SK-N-MC (cell line): ENCODE measurements around the gene EPN2.

ENCODE experiments used
- DNase-seq: peaks from one replicate; pipeline ENCODE4 v3.0.0-alpha.2; 2011; ENCODE audit warnings: low read depth, low spot score
- H3K27ac ChIP-seq: fragments of 200-600 bp; sonication (generic); 2 replicates; pipeline ENCODE4 v1.5.1; 2016; ENCODE audit warnings: mixed run types
- H3K36me3 ChIP-seq: fragments of 200-600 bp; sonication (generic); 2 replicates; pipeline ENCODE4 v1.6.1; 2017; ENCODE audit warnings: antibody characterized with exemption, low read length, mixed read lengths; ENCODE audit not compliant: insufficient read depth
- H3K4me3 ChIP-seq: fragments of 200-600 bp; sonication (generic); 2 replicates; pipeline ENCODE4 v1.5.1; 2016
- H3K9ac ChIP-seq: fragments of 200-600 bp; sonication (generic); 2 replicates; pipeline ENCODE4 v1.8.0; 2017; ENCODE audit warnings: mixed run types, mixed read lengths; ENCODE audit not compliant: insufficient read length
- H3K9me3 ChIP-seq: fragments of 200-600 bp; sonication (generic); 2 replicates; pipeline ENCODE4 v1.6.1; 2017; ENCODE audit warnings: low read depth, mild to moderate bottlenecking, antibody characterized with exemption, low read length, moderate library complexity, mixed read lengths
- EZH2 ChIP-seq: fragments of 200-600 bp; sonication (generic); IDR thresholded peaks from one replicate; pipeline ENCODE4 v1.6.1; 2017; ENCODE audit warnings: antibody characterized with exemption
- FOXP2 ChIP-seq: optimal IDR thresholded peaks from 2 replicates; pipeline ENCODE3; 2011; ENCODE audit warnings: mild to moderate bottlenecking, moderate library complexity; ENCODE audit not compliant: insufficient read depth; ENCODE audit errors: extremely low read length, control extremely low read depth
- POLR2AphosphoS5 ChIP-seq: IDR thresholded peaks from 2 replicates; pipeline ENCODE4 v1.6.1; 2012; ENCODE audit warnings: mild to moderate bottlenecking, low read depth, low read length, borderline replicate concordance

The EPN2 gene

DNA sequence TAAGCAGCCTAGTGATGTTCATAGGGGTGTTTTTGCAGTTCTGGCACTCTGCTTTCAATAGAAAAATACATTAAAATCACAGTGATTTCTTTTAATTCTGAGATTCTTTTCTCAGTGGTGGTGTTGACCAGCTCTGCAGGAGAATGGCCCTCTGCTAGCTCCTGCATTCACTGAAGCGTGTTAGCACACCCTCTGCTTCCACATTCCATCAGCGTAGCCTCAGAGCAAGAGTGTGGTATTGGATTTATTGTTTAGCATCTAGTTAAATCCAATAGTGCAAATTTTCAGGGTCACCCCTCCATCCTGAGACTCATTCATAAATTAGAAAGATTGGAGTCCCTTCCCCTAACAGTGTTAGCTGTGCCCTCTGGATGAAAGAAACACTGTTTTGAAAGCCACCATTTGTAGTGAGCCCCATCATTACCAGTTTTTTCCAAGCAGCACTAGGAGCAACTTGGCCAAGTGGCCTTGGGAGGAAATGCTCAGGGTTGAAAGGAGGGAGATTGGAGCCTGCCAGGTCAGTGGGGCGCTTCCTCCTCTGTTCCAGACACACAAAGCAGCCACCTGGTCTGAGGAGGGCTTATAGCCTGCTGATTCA, 79.7 kb downstream of the EPN2 start:
- H3K36me3 ChIP-seq = peaks cover 6% of the 10 kb centered on the region; the same call in 1 of the 2 replicates
- no peaks in the 10 kb centered on the region for H3K9me3 ChIP-seq
- no peak overlapping the region for H3K9ac ChIP-seq
- no peak overlapping the region for H3K27ac ChIP-seq
- no peak overlapping the region for H3K4me3 ChIP-seq
- no peak for TF ChIP-seq POLR2AphosphoS5
- TF ChIP-seq FOXP2 = no peak
- TF ChIP-seq EZH2 = no peak
- no peak for DNase-seq

DNA sequence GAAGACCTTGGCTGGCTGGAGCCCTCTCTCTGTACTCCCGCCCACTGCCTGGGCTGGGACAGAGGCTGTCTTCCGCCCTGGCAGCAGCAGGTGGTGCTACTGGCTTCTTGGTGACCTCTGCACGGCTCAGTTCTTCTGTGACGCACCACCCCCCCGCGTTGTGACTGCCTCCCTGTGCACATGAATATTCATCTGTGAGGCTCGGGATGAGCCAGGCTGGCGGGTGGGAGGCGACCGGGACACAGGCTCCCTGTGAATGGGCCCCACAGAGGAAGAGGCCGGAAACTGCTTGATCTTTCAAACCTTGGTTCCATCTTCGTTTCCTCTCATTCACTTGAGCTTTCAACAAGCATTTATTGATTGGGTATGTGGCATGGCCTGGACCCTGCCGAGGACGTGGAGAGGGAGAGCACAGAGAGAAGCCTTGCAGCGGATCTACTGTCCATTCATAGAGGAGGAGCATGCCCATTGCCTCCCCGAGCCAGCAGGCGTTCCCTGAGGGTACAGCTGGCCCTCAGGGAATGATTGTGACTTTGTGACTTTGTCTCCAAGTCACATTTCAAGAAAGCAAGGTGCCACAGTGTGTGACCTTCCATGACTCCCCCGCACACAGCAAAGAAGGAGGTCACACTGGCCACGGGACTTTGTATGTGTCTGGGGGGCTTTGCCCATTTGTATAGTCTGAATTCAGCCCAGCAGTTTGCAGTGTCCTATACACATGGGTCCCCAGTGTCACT, 80.4 kb downstream of the EPN2 start:
- no peaks in the 10 kb centered on the region; the same call in 1 of the 2 replicates for H3K36me3 ChIP-seq
- H3K27ac ChIP-seq = no peak overlapping the region
- H3K4me3 ChIP-seq = no peak overlapping the region
- peak; percentile 1 for DNase-seq
- H3K9ac ChIP-seq = no peak overlapping the region
- TF ChIP-seq FOXP2 (no peak), EZH2 (no peak), POLR2AphosphoS5 (no peak)
- no peaks in the 10 kb centered on the region for H3K9me3 ChIP-seq

DNA sequence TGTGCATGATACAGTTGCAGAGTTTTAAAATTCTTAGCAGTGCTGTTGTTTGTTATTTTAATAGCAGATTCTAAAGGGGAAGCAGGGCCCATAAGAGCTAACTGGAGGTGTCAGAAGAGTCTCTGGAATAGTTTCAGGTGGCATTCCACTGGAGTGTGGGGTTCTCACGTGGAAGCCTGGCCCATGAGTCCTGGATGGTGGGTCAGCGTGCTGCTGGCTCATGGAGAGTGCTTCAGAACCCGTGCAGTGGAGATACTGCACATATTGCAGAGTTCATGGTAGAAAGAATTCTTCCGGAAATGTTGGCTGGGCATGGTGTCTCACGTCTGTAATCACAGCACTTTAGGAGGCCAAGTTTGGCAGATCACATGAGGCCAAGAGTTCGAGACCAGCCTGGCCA, 81.4 kb downstream of the EPN2 start:
- no peak for TF ChIP-seq EZH2
- no peak for TF ChIP-seq FOXP2
- TF ChIP-seq POLR2AphosphoS5 = no peak
- Histone ChIP-seq H3K36me3 (no peaks in the 10 kb centered on the region; the same call in 1 of the 2 replicates), H3K9ac (no peak overlapping the region), H3K27ac (no peak overlapping the region), H3K4me3 (no peak overlapping the region), H3K9me3 (no peaks in the 10 kb centered on the region)
- DNase-seq = no peak

DNA sequence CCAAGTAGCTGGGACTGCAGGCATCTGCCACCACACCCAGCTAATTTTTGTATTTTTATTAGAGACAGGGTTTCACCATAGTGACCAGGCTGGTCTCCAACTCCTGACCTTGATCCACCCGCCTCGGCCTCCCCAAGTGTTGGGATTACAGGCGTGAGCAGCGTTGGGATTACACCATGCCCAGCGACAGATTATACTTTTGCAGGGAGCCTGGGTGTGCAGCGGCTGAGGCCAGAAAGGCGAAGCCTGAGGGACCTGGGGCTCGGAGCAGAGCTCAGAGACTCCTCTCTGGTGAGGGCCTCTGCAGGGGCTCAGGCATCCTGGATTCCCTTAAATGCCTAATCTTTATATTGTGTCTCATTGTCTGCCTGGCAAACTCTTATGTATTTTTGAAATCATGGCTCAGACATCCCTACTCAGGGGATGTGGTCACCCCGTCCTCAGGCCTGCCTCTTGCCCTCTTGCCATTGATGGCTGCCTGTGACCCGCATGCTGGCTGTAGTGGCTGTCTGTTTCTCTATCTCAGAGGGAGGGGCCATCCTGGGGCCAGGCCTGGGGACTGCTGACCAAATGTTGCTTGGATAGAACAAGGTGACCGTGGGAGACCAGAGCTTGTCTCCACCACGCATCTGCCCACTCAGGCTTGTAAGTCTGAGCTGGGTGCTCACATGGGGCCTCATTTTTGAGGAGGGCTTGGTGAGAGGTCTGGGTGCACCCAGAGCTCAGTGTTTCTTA, 82.8 kb downstream of the EPN2 start:
- peaks cover under 1% of the 10 kb centered on the region; the same call in 1 of the 2 replicates for H3K9me3 ChIP-seq
- no peak overlapping the region for H3K4me3 ChIP-seq
- no peak overlapping the region for H3K27ac ChIP-seq
- peaks cover 3% of the 10 kb centered on the region for H3K36me3 ChIP-seq
- no peak for TF ChIP-seq EZH2
- no peak for TF ChIP-seq POLR2AphosphoS5
- TF ChIP-seq FOXP2 = no peak
- no peak overlapping the region for H3K9ac ChIP-seq
- DNase-seq = no peak

DNA sequence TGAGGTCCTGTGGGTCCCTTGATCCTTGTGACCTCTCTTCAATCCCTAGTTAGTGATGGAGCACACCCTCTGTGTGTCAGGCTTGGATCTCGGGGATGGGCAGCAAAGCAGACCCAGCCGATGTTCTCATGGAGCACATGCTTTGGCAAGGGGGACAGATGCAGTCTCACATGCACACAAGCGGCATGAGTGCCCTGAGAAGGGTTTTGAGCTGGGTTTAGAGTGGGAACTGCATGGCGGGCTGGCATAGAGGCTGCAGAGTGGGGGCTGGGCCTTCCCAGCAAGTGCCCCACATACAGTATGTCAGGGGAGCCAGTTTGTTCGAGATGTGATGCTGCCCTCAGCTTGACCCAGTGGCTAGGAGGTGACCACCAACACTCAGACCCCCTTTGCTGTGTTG, 83.7 kb downstream of the EPN2 start:
- DNase-seq = no peak
- no peak overlapping the region for H3K9ac ChIP-seq
- no peak overlapping the region for H3K27ac ChIP-seq
- TF ChIP-seq POLR2AphosphoS5 (no peak), FOXP2 (no peak), EZH2 (no peak)
- peaks cover 6% of the 10 kb centered on the region; the same call in 1 of the 2 replicates for H3K9me3 ChIP-seq
- H3K4me3 ChIP-seq = no peak overlapping the region
- peaks cover 7% of the 10 kb centered on the region for H3K36me3 ChIP-seq

DNA sequence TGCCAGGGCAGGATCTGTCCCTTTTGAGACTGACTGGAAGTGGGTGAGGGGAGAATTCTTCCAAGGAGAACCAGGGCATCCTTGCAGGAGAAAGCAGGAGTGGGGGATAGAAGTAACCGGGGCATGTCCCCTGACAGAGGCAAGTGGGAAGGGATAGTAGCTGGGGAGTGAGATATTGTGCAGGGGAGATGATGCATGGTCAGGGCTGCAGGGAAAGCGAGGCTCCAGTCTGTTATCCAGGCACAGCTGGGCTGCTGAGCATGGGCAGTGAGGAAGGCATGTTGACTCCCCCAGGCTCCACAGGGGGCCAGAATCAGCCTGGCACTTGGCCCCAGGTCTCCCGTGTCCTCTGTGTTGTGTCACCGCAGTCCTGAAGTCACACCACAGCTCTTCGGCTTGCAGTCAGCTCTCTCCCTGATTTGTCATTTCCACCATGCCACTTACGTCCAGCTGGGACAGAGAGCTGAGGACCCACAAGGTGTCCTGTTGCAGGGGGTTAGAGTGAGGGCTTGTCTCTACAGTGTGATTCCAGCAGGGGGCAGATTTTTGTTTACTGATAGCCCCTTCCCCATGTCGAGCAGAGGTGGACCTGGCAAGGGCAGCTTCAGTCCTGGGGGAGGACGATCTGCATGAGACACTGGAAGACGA, 84.4 kb downstream of the EPN2 start:
- H3K9me3 ChIP-seq = peaks cover 6% of the 10 kb centered on the region; the same call in 1 of the 2 replicates
- no peak overlapping the region for H3K9ac ChIP-seq
- no peak for DNase-seq
- H3K27ac ChIP-seq = no peak overlapping the region
- H3K36me3 ChIP-seq = peaks cover 7% of the 10 kb centered on the region
- no peak overlapping the region for H3K4me3 ChIP-seq
- no peak for TF ChIP-seq POLR2AphosphoS5
- TF ChIP-seq EZH2 = no peak
- no peak for TF ChIP-seq FOXP2

DNA sequence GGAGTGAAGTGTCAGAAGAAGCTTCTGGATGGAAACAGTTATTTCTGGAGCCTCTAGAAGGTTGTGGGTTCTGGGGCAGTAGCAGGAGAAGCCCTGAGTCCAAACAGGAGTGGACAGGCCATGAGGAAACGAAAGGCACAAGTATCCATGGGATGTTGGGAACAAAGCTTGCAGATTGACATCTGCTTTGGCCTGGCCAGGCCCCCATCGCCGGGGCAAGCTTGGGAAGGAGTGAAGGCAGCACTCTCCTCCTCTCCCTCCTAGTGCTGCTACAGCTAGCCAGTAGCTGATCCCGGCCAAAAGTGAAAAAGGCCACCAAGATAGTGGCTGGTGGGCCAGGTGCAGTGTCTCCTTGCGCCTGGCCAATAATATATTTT, 85.0 kb downstream of the EPN2 start:
- H3K9ac ChIP-seq = no peak overlapping the region
- DNase-seq = no peak
- peaks cover 7% of the 10 kb centered on the region for H3K36me3 ChIP-seq
- TF ChIP-seq FOXP2 (no peak), EZH2 (no peak), POLR2AphosphoS5 (no peak)
- peaks cover 6% of the 10 kb centered on the region; the same call in 1 of the 2 replicates for H3K9me3 ChIP-seq
- no peak overlapping the region for H3K27ac ChIP-seq
- no peak overlapping the region for H3K4me3 ChIP-seq

DNA sequence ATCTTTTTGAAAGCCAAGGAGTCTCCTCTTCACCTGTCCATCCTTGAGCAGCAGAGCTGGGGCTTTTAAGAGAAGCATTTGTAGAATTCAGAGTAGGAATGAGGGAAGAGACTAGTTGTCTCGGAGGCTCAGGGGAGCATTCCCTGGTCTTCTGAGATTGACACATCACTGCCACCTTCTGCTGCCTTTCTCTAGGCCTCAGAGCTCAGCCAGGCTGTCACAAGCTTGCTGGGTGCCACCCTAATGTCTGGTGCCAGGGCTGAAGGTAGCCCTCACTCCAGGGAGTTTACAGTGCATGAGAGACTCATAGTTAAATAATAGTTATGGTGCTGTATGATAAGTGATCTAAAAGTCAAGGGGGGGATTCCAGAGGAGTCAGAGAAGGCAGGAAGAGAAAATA, 85.7 kb downstream of the EPN2 start:
- Histone ChIP-seq H3K4me3 (no peak overlapping the region), H3K27ac (no peak overlapping the region), H3K9ac (no peak overlapping the region)

More for the DNA sequence above, 85.7 kb downstream of the EPN2 start:
- Histone ChIP-seq H3K9me3 (peaks cover 6% of the 10 kb centered on the region; the same call in 1 of the 2 replicates), H3K36me3 (peaks cover 7% of the 10 kb centered on the region)
- no peak for DNase-seq
- TF ChIP-seq FOXP2 (no peak), EZH2 (no peak), POLR2AphosphoS5 (no peak)
